Psoas muscle (tissue), 8 donors: Measurements from ENCODE around the gene CLPTM1. TPM values are rescaled to one million over a fixed set of nuclear protein-coding genes. Genes with fewer than 3 reads are reported as not detected.
"Not testable (repeated sequence)": the region's sequence is repeated elsewhere in the genome, so short reads cannot be mapped to it uniquely, and the experiment has no call there.

Experiments
- ATAC-seq, 4 donors: fragments of 200-7000 bp; cut with Tn5 transposase; one replicate each; pipeline ENCODE4 v1.9.1; 2020; ENCODE audit warnings: moderate library complexity in 3 of 4, mild to moderate bottlenecking in 2 of 4
- DNase-seq, 2 donors: peaks; one replicate each; pipeline ENCODE4 v3.0.0-alpha.2; 2020
- H3K27ac ChIP-seq: fragments of 200-600 bp; one replicate; pipeline ENCODE4 v1.8.0; 2022
- H3K27me3 ChIP-seq, 3 donors: fragments of 200-600 bp in 1 of 3; one replicate each; pipeline versions ENCODE4 v1.6.1 to v1.8.0; 2013 to 2022; ENCODE audit warnings: low read length in 2 of 3, mild to moderate bottlenecking in 2 of 3, moderate library complexity in 1 of 3; ENCODE audit not compliant: insufficient read depth in 3 of 3
- H3K36me3 ChIP-seq, 2 donors: fragments of 200-600 bp in 1 of 2; one replicate each; pipeline versions ENCODE4 v1.6.1 to v1.8.0; 2013 to 2022; ENCODE audit warnings: low read depth in 1 of 2, mild to moderate bottlenecking in 1 of 2, moderate library complexity in 1 of 2; ENCODE audit not compliant: insufficient read depth in 1 of 2
- H3K4me1 ChIP-seq: fragments of 200-600 bp; one replicate; pipeline ENCODE4 v1.8.0; 2022
- H3K4me3 ChIP-seq: fragments of 200-600 bp; one replicate; pipeline ENCODE4 v1.8.0; 2022; ENCODE audit warnings: mild to moderate bottlenecking
- H3K9me3 ChIP-seq: fragments of 200-600 bp; one replicate; pipeline ENCODE4 v1.8.0; 2022
- CTCF ChIP-seq: fragments of 200-600 bp; IDR thresholded peaks from one replicate; pipeline ENCODE4 v1.8.0; 2022; ENCODE audit warnings: antibody characterized with exemption
- WGBS, 3 donors: extraction: QIAGEN DNeasy Blood & Tissue Kit; methylation state at CpG; one replicate each; pipeline versions ENCODE4 v1.1.6 to v1.1.7; 2013; 5-methylcytosine and 5-hydroxymethylcytosine counted together
- intact Hi-C, 2 donors: fragments of 100-400 bp; cut with DNase I; formaldehyde crosslinking; loops; one replicate each; pipeline versions ENCODE4 v1.11.0 to v1.14.2; 2022
- polyA plus RNA-seq, 3 donors: library from polyadenylated mRNA; stranded (reverse); fragments of 200-250 nt; gene quantifications; one replicate each; pipeline ENCODE4 v1.2.3, GENCODE V29; 2013
- total RNA-seq, 4 donors: library from RNA; stranded (reverse); fragmentation: NEBNext Ultra II Directional in 2 of 4; extraction: Animal tissue kit (Norgen Biotek cat#: 25700) in 2 of 4; gene quantifications; one replicate each; pipeline versions ENCODE4 v1.2.1 to v1.2.4, GENCODE V29; 2021 to 2023
- donor health status: healthy with polysubstance abuse.
- donor health status: DM: no; HTN: no; CAD: no; lungs with moderate emphysema.
- donor health status: Bipolar disorder and iron deficiency.
- donor health status: healthy.
- donor health status: DM: yes; HTN: yes; CAD: no.
- donor health status: DM: no; HTN: no; CAD: no.
- donor health status: DM: no; HTN: no; CAD: no.
- donor health status: DM: yes; HTN: yes; CAD: no.

CLPTM1 gene
- total and polyA plus RNA-seq, 7 donors: 77.7 to 129 (median 90.1) TPM

- ATAC-seq: no peak
- TF ChIP-seq CTCF: no peak
These were observed 13.5 kb downstream of the CLPTM1 start for GRCh38 chr19:44968670-44969069.

GRCh38 chr19:44969437-44969836, 14.3 kb downstream of the CLPTM1 start:
- Histone ChIP-seq H3K36me3 (peaks cover 9 to 63% of the 10 kb centered on the region in 2 donors), H3K4me1 (no peaks in the 10 kb centered on the region), H3K4me3 (no peak overlapping the region), H3K9me3 (no peaks in the 10 kb centered on the region), H3K27ac (no peak overlapping the region), H3K27me3 (no peaks in the 10 kb centered on the region)
- DNase-seq (no peak), ATAC-seq (no peak)
- TF ChIP-seq CTCF: no peak
- 97 to 99% (median 98%) methylated on average over 5 of the region's 5 CpGs for WGBS, 3 donors
- intact Hi-C loops: no loop called here

More at GRCh38 chr19:44968670-44969069, 13.5 kb downstream of the CLPTM1 start:
- Histone ChIP-seq H3K27me3 (no peaks in the 10 kb centered on the region), H3K27ac (no peak overlapping the region), H3K4me3 (no peak overlapping the region), H3K9me3 (no peaks in the 10 kb centered on the region), H3K36me3 (peaks cover 9 to 63% of the 10 kb centered on the region in 2 donors), H3K4me1 (no peaks in the 10 kb centered on the region)
- no peak for DNase-seq
- WGBS, 3 donors: 83 to 93% (median 85%) methylated on average over 4 of the region's 4 CpGs
- intact Hi-C loops: no loop called here

GRCh38 chr19:44971451-44971850, 16.3 kb downstream of the CLPTM1 start:
- intact Hi-C loops, H3K27ac ChIP-seq, H3K4me1 ChIP-seq, H3K4me3 ChIP-seq, H3K9me3 ChIP-seq, ATAC-seq, H3K27me3 ChIP-seq, DNase-seq: not testable (repeated sequence)
- 84 to 96% (median 94%) methylated on average over 6 of the region's 6 CpGs for WGBS, 3 donors
- peaks cover 14 to 63% of the 10 kb centered on the region in 2 donors for H3K36me3 ChIP-seq

GRCh38 chr19:44972802-44973201, 17.6 kb downstream of the CLPTM1 start:
- Histone ChIP-seq H3K27me3 (no peaks in the 10 kb centered on the region), H3K4me1 (no peaks in the 10 kb centered on the region), H3K4me3 (no peak overlapping the region), H3K36me3 (peaks cover 19 to 68% of the 10 kb centered on the region in 2 donors), H3K9me3 (no peaks in the 10 kb centered on the region), H3K27ac (no peak overlapping the region)
- DNase-seq: no peak
- WGBS, 3 donors: 89 to 95% (median 93%) methylated on average over 13 of the region's 13 CpGs
- TF ChIP-seq CTCF: no peak
- intact Hi-C loops: no loop called here
- peak in 1 of 4 donors; percentile 27 for ATAC-seq

GRCh38 chr19:44973982-44974735, 19.0 kb downstream of the CLPTM1 start:
- Histone ChIP-seq H3K27ac (no peak overlapping the region), H3K4me3 (no peak overlapping the region), H3K36me3 (peaks cover 15 to 68% of the 10 kb centered on the region in 2 donors), H3K9me3 (no peaks in the 10 kb centered on the region), H3K4me1 (no peaks in the 10 kb centered on the region), H3K27me3 (no peaks in the 10 kb centered on the region)
- intact Hi-C loops: no loop called here
- TF ChIP-seq CTCF: no peak
- no peak for DNase-seq
- ATAC-seq: no peak
- 91 to 95% (median 91%) methylated on average over 21 of the region's 21 CpGs for WGBS, 3 donors
